Body of pancreas (tissue), 4 donors: ENCODE results near the gene GRHL1. TPM values are rescaled to one million over a fixed set of nuclear protein-coding genes. Genes with fewer than 3 reads are reported as not detected.

Experiments used
- ATAC-seq: fragments of 150-250 bp; one replicate; pipeline ENCODE4 v1.9.1; 2016
- DNase-seq, 4 donors: peaks; one replicate each; pipeline ENCODE4 v3.0.0-alpha.2; 2019
- H3K27ac ChIP-seq, 4 donors: fragments of 200-600 bp; sonication (generic); 1 replicate in 3 of 4; 2 replicates in 1 of 4; pipeline versions ENCODE4 v1.5.1 to v1.6.1; 2016 to 2019; ENCODE audit warnings: mild to moderate bottlenecking in 1 of 4, mixed read lengths in 1 of 4, moderate library complexity in 1 of 4
- H3K27me3 ChIP-seq, 2 donors: fragments of 200-600 bp; sonication (generic); one replicate each; pipeline ENCODE4 v1.6.0; 2016; ENCODE audit warnings: mild to moderate bottlenecking in 1 of 2
- H3K36me3 ChIP-seq, 2 donors: fragments of 200-600 bp; sonication (generic); replicated peaks in 1 of 2; 2 replicates each; pipeline ENCODE4 v1.5.1; 2016; ENCODE audit warnings: low read depth in 2 of 2; ENCODE audit not compliant: insufficient read depth in 1 of 2
- H3K4me1 ChIP-seq: fragments of 200-600 bp; sonication (generic); one replicate; pipeline ENCODE4 v1.6.0; 2016
- H3K4me3 ChIP-seq, 2 donors: fragments of 200-600 bp; sonication (generic); 1 replicate in 1 of 2; 2 replicates in 1 of 2; pipeline ENCODE4 v1.5.1; 2016 to 2019
- H3K9me3 ChIP-seq, 3 donors: fragments of 200-600 bp; sonication (generic); 1 replicate in 2 of 3; 2 replicates in 1 of 3; pipeline ENCODE4 v1.5.1; 2016
- CTCF ChIP-seq, 7 experiments: fragments of 450-650 bp in 4 of 7; fragments of 200-600 bp in 3 of 7; sonication (generic) in 3 of 7; IDR thresholded peaks; one replicate each; pipeline ENCODE4 v1.5.1; 2016 to 2019; ENCODE audit warnings: antibody characterized with exemption in 7 of 7
- POLR2A ChIP-seq, 3 donors: fragments of 450-650 bp; IDR thresholded peaks; one replicate each; pipeline ENCODE4 v1.6.1; 2016; ENCODE audit warnings: antibody characterized with exemption in 3 of 3, mild to moderate bottlenecking in 2 of 3
- WGBS, 2 donors: methylation state at CpG; one replicate each; pipeline ENCODE4 v1.1.5; 2017; 5-methylcytosine and 5-hydroxymethylcytosine counted together
- intact Hi-C: fragments of 100-400 bp; cut with DNase I; formaldehyde crosslinking; loops from one replicate; pipeline ENCODE4 v1.15.1; 2023
- total RNA-seq, 2 donors: library from RNA; depleted of rRNA; stranded (reverse); fragments of >200 nt; gene quantifications; one replicate each; pipeline ENCODE4 v1.1.0, GENCODE V29; 2016

Gene GRHL1
- total RNA-seq, 2 donors from 2014 or later: 2.0 to 4.2 TPM

- Histone ChIP-seq H3K27ac (no peak overlapping the region), H3K27me3 (no peaks in the 10 kb centered on the region), H3K4me3 (no peak overlapping the region), H3K4me1 (peaks cover 32% of the 10 kb centered on the region), H3K9me3 (no peaks in the 10 kb centered on the region), H3K36me3 (no peaks in the 10 kb centered on the region)
- 82 to 90% methylated on average over 10 to 19 of the region's 20 CpGs for WGBS, 2 donors
- intact Hi-C loops: loop anchor here (10.0 kb wide), 1 partner anchor 47 kb away; no protein-coding TSS in a partner anchor
- TF ChIP-seq POLR2A (IDR thresholded peaks at IDR 0.05) (no peak), CTCF (IDR thresholded peaks at IDR 0.05) (no peak)
- DNase-seq (no peak), ATAC-seq (no peak)
These were observed 80.6 kb downstream of the GRHL1 start for GRCh38 chr2:10031886-10032745.

- H3K27ac ChIP-seq: no peak overlapping the region
- no peaks in the 10 kb centered on the region for H3K9me3 ChIP-seq
- TF ChIP-seq POLR2A (IDR thresholded peaks at IDR 0.05): no peak
- TF ChIP-seq CTCF (IDR thresholded peaks at IDR 0.05): no peak
- DNase-seq (no peak), ATAC-seq (no peak)
- intact Hi-C loops: loop anchor here (10.0 kb wide), 1 partner anchor 48 kb away; no protein-coding TSS in a partner anchor
- no peaks in the 10 kb centered on the region for H3K36me3 ChIP-seq
- peaks cover 38% of the 10 kb centered on the region for H3K4me1 ChIP-seq
- WGBS, 2 donors: 93 to 97% methylated on average over 7 of the region's 7 CpGs
- H3K27me3 ChIP-seq: no peaks in the 10 kb centered on the region
- H3K4me3 ChIP-seq: no peak overlapping the region
These were observed 81.2 kb downstream of the GRHL1 start for GRCh38 chr2:10032746-10033105.

GRCh38 chr2:10033251-10034006 lies 81.9 kb downstream of the GRHL1 start:
- Histone ChIP-seq H3K4me1 (peaks cover 39% of the 10 kb centered on the region), H3K4me3 (no peak overlapping the region), H3K27me3 (no peaks in the 10 kb centered on the region), H3K9me3 (no peaks in the 10 kb centered on the region), H3K36me3 (no peaks in the 10 kb centered on the region), H3K27ac (no peak overlapping the region)
- DNase-seq (no peak), ATAC-seq (no peak)
- WGBS, 2 donors: 76 to 78% methylated on average over 5 to 11 of the region's 14 CpGs
- TF ChIP-seq CTCF (IDR thresholded peaks at IDR 0.05) (no peak), POLR2A (IDR thresholded peaks at IDR 0.05) (no peak)
- intact Hi-C loops: loop anchor here (10.0 kb wide), 1 partner anchor 49 kb away; no protein-coding TSS in a partner anchor

- 65 to 72% methylated on average over 12 of the region's 12 CpGs for WGBS, 2 donors
- no peaks in the 10 kb centered on the region for H3K27me3 ChIP-seq
- H3K4me3 ChIP-seq: no peak overlapping the region
- H3K4me1 ChIP-seq: peaks cover 41% of the 10 kb centered on the region
- no peak for DNase-seq
- H3K27ac ChIP-seq: no peak overlapping the region
- intact Hi-C loops: loop anchor here (10.0 kb wide), 1 partner anchor 50 kb away; no protein-coding TSS in a partner anchor
- TF ChIP-seq CTCF (IDR thresholded peaks at IDR 0.05) (no peak), POLR2A (IDR thresholded peaks at IDR 0.05) (no peak)
- no peaks in the 10 kb centered on the region for H3K9me3 ChIP-seq
- H3K36me3 ChIP-seq: no peaks in the 10 kb centered on the region
- no peak for ATAC-seq
These were observed 83.0 kb downstream of the GRHL1 start for GRCh38 chr2:10034333-10035052.
